Erythroblast (primary cell): ENCODE data around the gene TRAF3IP1.

ENCODE experiments used
- GATA1 ChIP-seq: IDR thresholded peaks from 2 replicates; pipeline ENCODE4 v1.6.1; 2011; ENCODE audit warnings: low read depth, mild to moderate bottlenecking, control low read depth, low read length, moderate library complexity
- POLR2A ChIP-seq: IDR thresholded peaks from 2 replicates; pipeline ENCODE4 v1.6.1; 2011; ENCODE audit warnings: mild to moderate bottlenecking, low read length

DNA sequence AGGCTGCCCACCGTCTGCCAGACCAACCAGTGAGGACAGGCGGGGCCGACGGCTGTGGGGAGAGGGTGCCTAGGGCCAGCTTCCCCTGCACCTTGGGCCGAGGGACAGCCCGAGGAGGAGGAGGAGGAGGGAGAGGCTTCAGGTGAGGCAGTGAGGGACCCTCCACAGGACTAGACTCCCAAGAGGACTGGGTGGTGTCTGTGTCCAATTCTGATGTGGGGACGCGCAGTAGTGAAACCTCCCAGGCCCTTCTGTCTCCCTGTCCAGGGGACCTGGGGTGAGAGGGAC lies 86.6 kb downstream of the TRAF3IP1 start:
- TF ChIP-seq POLR2A = no peak
- no peak for TF ChIP-seq GATA1
